Endothelial cell of umbilical vein (primary cell): ENCODE data around the gene COLQ. TPM values are rescaled to one million over a fixed set of nuclear protein-coding genes. Genes with fewer than 3 reads are reported as not detected.

ENCODE experiments used
- BruUV-seq: library from RNA; stranded (reverse); fragments of 400-500 nt; replicated peaks from 2 replicates; lab custom pipeline; 2021; lab: Mats Ljungman, UMichigan
- CTCF ChIA-PET: fragments of 300-600, 350-600 bp; sonication (Branson Sonifier 250); formaldehyde crosslinking; loops from one replicate; lab custom pipeline; 2021; ENCODE audit warnings: antibody characterized with exemption, inconsistent platforms; lab: Charles Lee
- POLR2A ChIA-PET: fragments of 300-600, 350-600 bp; sonication (Branson Sonifier 250); formaldehyde crosslinking; loops from one replicate; lab custom pipeline; 2021; ENCODE audit warnings: antibody characterized with exemption, inconsistent platforms; lab: Charles Lee
- DNase-seq: peaks from one replicate; pipeline ENCODE4 v3.0.0-alpha.2; 2011; ENCODE audit warnings: low read depth, low spot score
- FAIRE-seq: peaks from 2 replicates; lab custom pipeline; 2011; peaks lifted over from hg19 to GRCh38; lab: Jason Lieb, UNC
- H2AFZ ChIP-seq: 2 replicates; pipeline ENCODE4 v1.6.0; 2012; ENCODE audit warnings: low read depth, low read length, control low read depth, inconsistent platforms
- H3K27ac ChIP-seq: 2 replicates; pipeline ENCODE4 v1.5.1; 2011; ENCODE audit warnings: low read depth, mild to moderate bottlenecking, control low read depth, low read length, moderate library complexity; ENCODE audit not compliant: insufficient read depth
- H3K27me3 ChIP-seq, 2 experiments: 2 replicates each; pipeline versions ENCODE4 v1.6.0 to v1.6.1; 2011; ENCODE audit warnings: low read length in 2 of 2, mixed read lengths in 1 of 2; ENCODE audit not compliant: control insufficient read depth in 2 of 2, insufficient read depth in 2 of 2
- H3K36me3 ChIP-seq, 2 experiments: 2 replicates in 1 of 2; 3 replicates in 1 of 2; pipeline ENCODE4 v1.5.1; 2011; ENCODE audit warnings: low read length in 2 of 2, mild to moderate bottlenecking in 1 of 2, moderate library complexity in 1 of 2; ENCODE audit not compliant: control insufficient read depth in 2 of 2, insufficient read depth in 2 of 2; ENCODE audit errors: extremely low read depth in 1 of 2
- H3K4me1 ChIP-seq: 3 replicates; pipeline ENCODE4 v1.5.1; 2011; ENCODE audit warnings: mild to moderate bottlenecking, low read length; ENCODE audit not compliant: control insufficient read depth, insufficient read depth; ENCODE audit errors: extremely low read depth
- H3K4me2 ChIP-seq: 2 replicates; pipeline ENCODE4 v1.6.1; 2011; ENCODE audit warnings: low read length, control low read depth, mixed read lengths; ENCODE audit not compliant: insufficient read depth
- H3K4me3 ChIP-seq, 3 experiments: fragments of 200-600 bp in 1 of 3; sonication (generic), shearing (Covaris generic) in 1 of 3; replicated peaks in 1 of 3; 2 replicates each; pipeline ENCODE4 v1.5.1; 2011 to 2016; ENCODE audit warnings: control low read depth in 3 of 3, low read length in 3 of 3, mild to moderate bottlenecking in 2 of 3, inconsistent platforms in 1 of 3, low read depth in 1 of 3, moderate library complexity in 1 of 3; ENCODE audit not compliant: insufficient read depth in 1 of 3
- H3K79me2 ChIP-seq: 2 replicates; pipeline ENCODE4 v1.6.0; 2012; ENCODE audit warnings: low read length, inconsistent platforms; ENCODE audit not compliant: control insufficient read depth, insufficient read depth
- H3K9ac ChIP-seq: replicated peaks from 2 replicates; pipeline ENCODE3; 2011; ENCODE audit warnings: low read length, control low read depth; ENCODE audit not compliant: insufficient read depth; ENCODE audit errors: extremely low read depth
- H3K9me1 ChIP-seq: replicated peaks from 3 replicates; pipeline ENCODE4 v1.6.0; 2011; ENCODE audit warnings: mild to moderate bottlenecking, low read length; ENCODE audit not compliant: control insufficient read depth, insufficient read depth; ENCODE audit errors: extremely low read depth
- H3K9me3 ChIP-seq: replicated peaks from 2 replicates; pipeline ENCODE4 v1.5.1; 2012; ENCODE audit warnings: low read length, inconsistent platforms; ENCODE audit not compliant: control insufficient read depth, insufficient read depth
- H4K20me1 ChIP-seq: replicated peaks from 2 replicates; pipeline ENCODE3; 2011; ENCODE audit warnings: mild to moderate bottlenecking, low read length; ENCODE audit not compliant: control insufficient read depth, insufficient read depth; ENCODE audit errors: extremely low read depth
- CTCF ChIP-seq, 2 donors: IDR thresholded peaks; 1 replicate in 1 of 2; 2 replicates in 1 of 2; pipeline ENCODE4 v1.5.1; 2011; ENCODE audit warnings: low read length in 2 of 2, mild to moderate bottlenecking in 2 of 2, moderate library complexity in 2 of 2, control low read depth in 1 of 2, inconsistent platforms in 1 of 2, low read depth in 1 of 2; ENCODE audit not compliant: insufficient read depth in 1 of 2; ENCODE audit errors: extremely low read depth in 1 of 2
- EZH2 ChIP-seq: IDR thresholded peaks from 2 replicates; pipeline ENCODE4 v1.6.1; 2012; ENCODE audit warnings: borderline replicate concordance, low read depth, mild to moderate bottlenecking, moderate library complexity, low read length, inconsistent platforms; ENCODE audit not compliant: severe bottlenecking
- FOS ChIP-seq: IDR thresholded peaks from 2 replicates; pipeline ENCODE4 v1.6.1; 2011; ENCODE audit warnings: mild to moderate bottlenecking, low read length, moderate library complexity, borderline replicate concordance; ENCODE audit not compliant: insufficient read depth
- GATA2 ChIP-seq: IDR thresholded peaks from 2 replicates; pipeline ENCODE4 v1.7.0; 2011; ENCODE audit warnings: low read depth, mild to moderate bottlenecking, moderate library complexity, mixed read lengths, low read length; ENCODE audit not compliant: insufficient read length, insufficient read depth
- JUN ChIP-seq: IDR thresholded peaks from 2 replicates; pipeline ENCODE4 v1.6.1; 2011; ENCODE audit warnings: borderline replicate concordance, low read depth; ENCODE audit not compliant: insufficient read length, insufficient read depth
- MAX ChIP-seq: IDR thresholded peaks from 2 replicates; pipeline ENCODE4 v1.6.1; 2011; ENCODE audit not compliant: insufficient read depth, insufficient read length
- MYC ChIP-seq: IDR thresholded peaks from one replicate; pipeline ENCODE4 v1.6.1; 2011; ENCODE audit warnings: mild to moderate bottlenecking, low read depth, low read length
- POLR2A ChIP-seq: IDR thresholded peaks from 2 replicates; pipeline ENCODE4 v1.6.1; 2012; ENCODE audit warnings: low read depth, mild to moderate bottlenecking, control low read depth, low read length
- POLR2AphosphoS5 ChIP-seq: IDR thresholded peaks from 2 replicates; pipeline ENCODE4 v1.6.1; 2012; ENCODE audit warnings: low read depth, mild to moderate bottlenecking, control low read depth, low read length, moderate library complexity; ENCODE audit not compliant: insufficient read depth
- dilution Hi-C: fragments of 300-500 bp; cut with MboI; formaldehyde crosslinking; loops from one replicate; pipeline ENCODE4 v1.15.0; 2019; ENCODE audit warnings: low sequenced_read_pairs; ENCODE audit not compliant: extremely low pct_ligation_motif_present
- intact Hi-C: fragments of 100-400 bp; cut with micrococcal nuclease; formaldehyde crosslinking; loops from one replicate; pipeline ENCODE4 v1.10.0; 2022
- polyA plus RNA-seq, 4 experiments: library from polyadenylated mRNA; depleted of rRNA in 3 of 4; stranded (reverse) in 3 of 4; unstranded in 1 of 4; fragments of >200 nt; gene quantifications; 2 replicates each; pipeline versions ENCODE4 v1.2.1 to v1.2.3, GENCODE V29; 2011 to 2012; ENCODE audit warnings: missing spikeins in 1 of 4
- total RNA-seq: library from RNA; stranded (reverse); gene quantifications from 2 replicates; pipeline ENCODE4 v1.2.3, GENCODE V29; 2021

The COLQ gene
- total and polyA plus RNA-seq, 2 donors (not counting 3 experiments of a cell fraction or from before 2014, with no cell fraction given): 2.0 to 2.3 TPM

GRCh38 chr3:15486979-15487378, 34.5 kb downstream of the COLQ start:
- ChIA-PET POLR2A (no interaction called here), CTCF (no interaction called here)
- TF ChIP-seq MYC (no peak), POLR2A (no peak), EZH2 (no peak), JUN (no peak), FOS (no peak), CTCF (IDR thresholded peaks at IDR 0.05; ENCODE audit: extremely low read depth in 1 of 2, insufficient read depth in 1 of 2, low read depth in 1 of 2, low read length in 2 of 2) (no peak), MAX (no peak), POLR2AphosphoS5 (no peak), GATA2 (no peak)
- BruUV-seq: no TSS peak
- dilution Hi-C loops: no loop called here
- H3K79me2 ChIP-seq: no peaks in the 10 kb centered on the region
- no peak overlapping the region for H3K4me2 ChIP-seq
- no peak overlapping the region for H3K9ac ChIP-seq
- H2AFZ ChIP-seq: no peak overlapping the region
- intact Hi-C loops: no loop called here
- no peak overlapping the region for H3K27ac ChIP-seq
- no peaks in the 10 kb centered on the region for H3K9me1 ChIP-seq
- no peaks in the 10 kb centered on the region for H3K9me3 ChIP-seq
- no peak overlapping the region for H3K4me3 ChIP-seq
- no peak for FAIRE-seq
- no peaks in the 10 kb centered on the region for H4K20me1 ChIP-seq
- no peaks in the 10 kb centered on the region for H3K36me3 ChIP-seq
- H3K27me3 ChIP-seq: peaks cover 3% of the 10 kb centered on the region in 2 experiments
- DNase-seq: no peak
- H3K4me1 ChIP-seq: no peaks in the 10 kb centered on the region
